CD14-positive monocyte (primary cell): ENCODE data around the gene DLGAP1. TPM values are rescaled to one million over a fixed set of nuclear protein-coding genes. Genes with fewer than 3 reads are reported as not detected.

Experiments used
- DNase-seq, 3 donors: peaks; one replicate each; pipeline ENCODE4 v3.0.0-alpha.2; 2011 to 2022
- H2AFZ ChIP-seq: 2 replicates; pipeline ENCODE4 v1.6.0; 2012; ENCODE audit warnings: mild to moderate bottlenecking, low read depth, low read length, inconsistent platforms; ENCODE audit not compliant: insufficient read depth, poor library complexity, severe bottlenecking
- H3K27ac ChIP-seq, 2 donors: 1 replicate in 1 of 2; 2 replicates in 1 of 2; pipeline ENCODE4 v1.5.1; 2012 to 2013; ENCODE audit warnings: low read length in 2 of 2, control low read depth in 1 of 2, inconsistent platforms in 1 of 2, low read depth in 1 of 2, mild to moderate bottlenecking in 1 of 2
- H3K27me3 ChIP-seq, 2 donors: one replicate each; pipeline versions ENCODE4 v1.6.0 to v1.6.1; 2011 to 2013; ENCODE audit warnings: low read length in 2 of 2; ENCODE audit not compliant: control insufficient read depth in 2 of 2, insufficient read depth in 2 of 2
- H3K36me3 ChIP-seq, 2 donors: replicated peaks in 1 of 2; 1 replicate in 1 of 2; 2 replicates in 1 of 2; pipeline versions ENCODE4 v1.5.1 to v1.6.1; 2012 to 2013; ENCODE audit warnings: low read length in 2 of 2, control low read depth in 1 of 2, inconsistent platforms in 1 of 2, mild to moderate bottlenecking in 1 of 2; ENCODE audit not compliant: insufficient read depth in 2 of 2, control insufficient read depth in 1 of 2
- H3K4me1 ChIP-seq, 2 donors: 1 replicate in 1 of 2; 2 replicates in 1 of 2; pipeline versions ENCODE4 v1.5.1 to v1.6.1; 2012 to 2013; ENCODE audit warnings: low read length in 2 of 2, control low read depth in 1 of 2, inconsistent platforms in 1 of 2, mild to moderate bottlenecking in 1 of 2, moderate library complexity in 1 of 2; ENCODE audit not compliant: insufficient read depth in 2 of 2, control insufficient read depth in 1 of 2
- H3K4me2 ChIP-seq: replicated peaks from 2 replicates; pipeline ENCODE3; 2012; ENCODE audit warnings: low read length, moderate library complexity, mild to moderate bottlenecking; ENCODE audit not compliant: poor library complexity, severe bottlenecking; ENCODE audit errors: extremely low read depth
- H3K4me3 ChIP-seq, 3 experiments: fragments of 200-600 bp in 1 of 3; sonication (generic) in 1 of 3; replicated peaks in 1 of 3; 1 replicate in 2 of 3; 2 replicates in 1 of 3; pipeline ENCODE4 v1.5.1; 2011 to 2013; ENCODE audit warnings: low read length in 3 of 3, mild to moderate bottlenecking in 3 of 3, control low read depth in 2 of 3, low read depth in 2 of 3, inconsistent platforms in 1 of 3, moderate library complexity in 1 of 3
- H3K79me2 ChIP-seq: 2 replicates; pipeline ENCODE4 v1.6.0; 2012; ENCODE audit warnings: mild to moderate bottlenecking, control low read depth, inconsistent platforms, low read length, moderate library complexity; ENCODE audit not compliant: insufficient read depth
- H3K9ac ChIP-seq: 2 replicates; pipeline ENCODE4 v1.6.0; 2017; ENCODE audit warnings: low read length, mild to moderate bottlenecking; ENCODE audit not compliant: insufficient read depth, poor library complexity, severe bottlenecking
- H3K9me3 ChIP-seq, 2 donors: replicated peaks in 1 of 2; 1 replicate in 1 of 2; 2 replicates in 1 of 2; pipeline versions ENCODE4 v1.5.1 to v1.6.1; 2012 to 2013; ENCODE audit warnings: low read length in 2 of 2, control low read depth in 1 of 2; ENCODE audit not compliant: control insufficient read depth in 1 of 2, insufficient read depth in 1 of 2
- H4K20me1 ChIP-seq: 2 replicates; pipeline ENCODE4 v1.6.0; 2012; ENCODE audit warnings: mild to moderate bottlenecking, low read length, control low read depth, moderate library complexity; ENCODE audit not compliant: insufficient read depth
- H3K27ac Mint-ChIP-seq, 7 donors: one replicate each; pipeline ENCODE4 v1.8.0; 2020; ENCODE audit warnings: mild to moderate bottlenecking in 7 of 7, mixed read lengths in 7 of 7, moderate library complexity in 6 of 7, inconsistent platforms in 2 of 7
- H3K27me3 Mint-ChIP-seq, 3 donors: one replicate each; pipeline ENCODE4 v1.8.0; 2021 to 2022; ENCODE audit warnings: low read depth in 3 of 3, mild to moderate bottlenecking in 3 of 3, mixed read lengths in 3 of 3, moderate library complexity in 3 of 3, inconsistent platforms in 1 of 3
- H3K36me3 Mint-ChIP-seq, 2 donors: one replicate each; pipeline ENCODE4 v1.8.0; 2020; ENCODE audit warnings: mixed read lengths in 2 of 2, inconsistent platforms in 1 of 2, mild to moderate bottlenecking in 1 of 2
- H3K4me1 Mint-ChIP-seq: one replicate; pipeline ENCODE4 v1.8.0; 2020; ENCODE audit warnings: mild to moderate bottlenecking, mixed read lengths
- H3K4me3 Mint-ChIP-seq, 2 donors: one replicate each; pipeline ENCODE4 v1.8.0; 2020; ENCODE audit warnings: mild to moderate bottlenecking in 2 of 2, mixed read lengths in 2 of 2, moderate library complexity in 1 of 2
- H3K9me3 Mint-ChIP-seq, 7 donors: one replicate each; pipeline ENCODE4 v1.8.0; 2020 to 2022; ENCODE audit warnings: mixed read lengths in 7 of 7, mild to moderate bottlenecking in 6 of 7, moderate library complexity in 6 of 7, inconsistent platforms in 2 of 7
- WGBS: methylation state at CpG from one replicate; pipeline ENCODE4 v1.1.5; 2013; ENCODE audit warnings: missing lambda C conversion rate; ENCODE audit not compliant: insufficient coverage; 5-methylcytosine and 5-hydroxymethylcytosine counted together
- intact Hi-C, 2 donors: fragments of 100-400 bp; cut with micrococcal nuclease; formaldehyde crosslinking; loops; one replicate each; pipeline versions ENCODE4 v1.15.0 to v1.15.1; 2023
- polyA plus RNA-seq, 3 donors: library from polyadenylated mRNA; depleted of rRNA in 1 of 3; unstranded in 2 of 3; stranded (reverse) in 1 of 3; fragments of 300-500 nt in 2 of 3; fragments of >200 nt in 1 of 3; fragmentation: Illumina TruSeq in 2 of 3; gene quantifications; 1 replicate in 2 of 3; 2 replicates in 1 of 3; pipeline ENCODE4 v1.2.3, GENCODE V29; 2012 to 2021
- TF ChIP-seq, protein P1 (sequence below): fragments of 200-600 bp; IDR thresholded peaks from one replicate; pipeline ENCODE4 v1.8.0; 2022; ENCODE audit warnings: antibody characterized with exemption, mild to moderate bottlenecking

Gene DLGAP1
- polyA plus RNA-seq, 3 donors = 0.09 to 0.42 TPM; not detected in 1

DNA sequence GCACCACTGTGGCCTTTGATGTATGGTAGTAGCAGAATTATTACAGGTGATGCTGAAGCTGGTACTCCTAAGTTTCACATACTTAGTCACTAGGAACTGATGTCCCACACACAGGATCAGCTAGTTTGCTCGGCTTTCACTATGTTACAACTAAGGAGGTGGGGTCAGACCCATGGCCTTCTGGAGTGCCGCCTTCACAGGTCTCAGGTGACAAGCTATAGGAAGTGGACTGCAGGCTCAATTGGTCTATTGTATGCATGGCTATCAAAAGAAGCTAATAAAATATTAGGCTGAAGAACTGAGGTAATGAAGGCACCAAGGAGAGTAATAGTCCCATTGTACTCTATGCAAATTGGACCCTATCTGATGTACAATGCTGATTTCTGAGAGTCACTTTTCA lies 170.6 kb downstream of the DLGAP1 start:
- no peak overlapping the region for H3K4me3 Mint-ChIP-seq
- Histone ChIP-seq H3K9ac (no peak overlapping the region), H4K20me1 (no peaks in the 10 kb centered on the region), H3K27ac (no peak overlapping the region), H3K4me3 (no peak overlapping the region), H3K9me3 (no peaks in the 10 kb centered on the region), H3K36me3 (no peaks in the 10 kb centered on the region), H3K4me2 (no peak overlapping the region), H3K79me2 (no peaks in the 10 kb centered on the region), H3K27me3 (no peaks in the 10 kb centered on the region), H2AFZ (no peak overlapping the region), H3K4me1 (no peaks in the 10 kb centered on the region)
- WGBS = 57% methylated on average over 1 of the region's 2 CpGs
- no peaks in the 10 kb centered on the region for H3K36me3 Mint-ChIP-seq
- H3K4me1 Mint-ChIP-seq = no peaks in the 10 kb centered on the region
- intact Hi-C loops = no loop called here
- no peak overlapping the region for H3K27ac Mint-ChIP-seq
- no peak for DNase-seq
- TF ChIP-seq, protein P1, sequence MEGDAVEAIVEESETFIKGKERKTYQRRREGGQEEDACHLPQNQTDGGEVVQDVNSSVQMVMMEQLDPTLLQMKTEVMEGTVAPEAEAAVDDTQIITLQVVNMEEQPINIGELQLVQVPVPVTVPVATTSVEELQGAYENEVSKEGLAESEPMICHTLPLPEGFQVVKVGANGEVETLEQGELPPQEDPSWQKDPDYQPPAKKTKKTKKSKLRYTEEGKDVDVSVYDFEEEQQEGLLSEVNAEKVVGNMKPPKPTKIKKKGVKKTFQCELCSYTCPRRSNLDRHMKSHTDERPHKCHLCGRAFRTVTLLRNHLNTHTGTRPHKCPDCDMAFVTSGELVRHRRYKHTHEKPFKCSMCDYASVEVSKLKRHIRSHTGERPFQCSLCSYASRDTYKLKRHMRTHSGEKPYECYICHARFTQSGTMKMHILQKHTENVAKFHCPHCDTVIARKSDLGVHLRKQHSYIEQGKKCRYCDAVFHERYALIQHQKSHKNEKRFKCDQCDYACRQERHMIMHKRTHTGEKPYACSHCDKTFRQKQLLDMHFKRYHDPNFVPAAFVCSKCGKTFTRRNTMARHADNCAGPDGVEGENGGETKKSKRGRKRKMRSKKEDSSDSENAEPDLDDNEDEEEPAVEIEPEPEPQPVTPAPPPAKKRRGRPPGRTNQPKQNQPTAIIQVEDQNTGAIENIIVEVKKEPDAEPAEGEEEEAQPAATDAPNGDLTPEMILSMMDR = no peak
- H3K9me3 Mint-ChIP-seq = peaks cover 0 to 6% (median 0%) of the 10 kb centered on the region in 7 donors
- no peaks in the 10 kb centered on the region for H3K27me3 Mint-ChIP-seq

DNA sequence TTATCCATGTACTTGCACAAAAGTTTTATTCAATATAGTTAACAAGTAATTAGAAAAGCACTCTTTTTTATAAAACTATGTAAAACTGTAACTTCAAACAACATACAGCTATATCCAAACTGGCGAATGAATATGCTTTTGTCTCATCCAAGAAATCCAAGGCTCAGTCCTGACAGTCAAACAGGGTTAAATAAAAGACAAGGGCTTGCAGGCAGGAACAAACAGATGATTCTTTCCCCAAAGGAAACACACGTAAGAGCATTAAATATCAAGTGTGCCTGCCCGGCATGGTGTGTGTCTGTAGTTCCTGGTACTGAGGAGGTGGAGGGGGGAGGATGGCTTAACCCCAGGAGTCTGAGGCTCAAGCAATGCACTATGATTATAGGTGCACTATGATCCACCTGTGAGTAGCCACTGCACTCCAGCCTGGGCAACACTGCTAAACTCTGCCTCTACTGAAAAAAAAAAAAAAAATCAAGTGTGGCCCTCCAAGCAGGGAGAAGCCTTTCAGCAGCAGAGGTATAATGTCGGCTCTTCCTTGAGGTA lies 171.3 kb downstream of the DLGAP1 start:
- Histone ChIP-seq H3K36me3 (no peaks in the 10 kb centered on the region), H2AFZ (no peak overlapping the region), H3K4me3 (no peak overlapping the region), H3K79me2 (no peaks in the 10 kb centered on the region), H3K4me2 (no peak overlapping the region), H3K9me3 (no peaks in the 10 kb centered on the region), H4K20me1 (no peaks in the 10 kb centered on the region), H3K27ac (no peak overlapping the region), H3K9ac (no peak overlapping the region), H3K27me3 (no peaks in the 10 kb centered on the region), H3K4me1 (no peaks in the 10 kb centered on the region)
- Mint-ChIP-seq H3K27me3 (no peaks in the 10 kb centered on the region), H3K9me3 (peaks cover 0 to 6% (median 0%) of the 10 kb centered on the region in 7 donors), H3K4me3 (no peak overlapping the region), H3K36me3 (no peaks in the 10 kb centered on the region), H3K27ac (no peak overlapping the region), H3K4me1 (no peaks in the 10 kb centered on the region)
- 51% methylated on average over 2 of the region's 4 CpGs for WGBS
- intact Hi-C loops = no loop called here
- no peak for DNase-seq
- TF ChIP-seq, protein P1 = no peak
